Karpas-422 (cell line): ENCODE data around the gene URM1. TPM values are rescaled to one million over a fixed set of nuclear protein-coding genes. Genes with fewer than 3 reads are reported as not detected.
"Not testable (repeated sequence)": the region's sequence is repeated elsewhere in the genome, so short reads cannot be mapped to it uniquely, and the experiment has no call there.

Source experiments
- DNase-seq: peaks from one replicate; pipeline ENCODE4 v3.0.0-alpha.2; 2015
- H2AFZ ChIP-seq: fragments of 200-600 bp; sonication (generic); 2 replicates; pipeline ENCODE4 v1.6.1; 2014; ENCODE audit warnings: antibody characterized with exemption, low read length, mixed read lengths
- H3K27ac ChIP-seq: fragments of 200-600 bp; sonication (generic); 2 replicates; pipeline ENCODE4 v1.5.1; 2014; ENCODE audit warnings: mild to moderate bottlenecking, low read length, moderate library complexity
- H3K27me3 ChIP-seq: fragments of 200-600 bp; sonication (generic); 2 replicates; pipeline ENCODE4 v1.6.1; 2014; ENCODE audit warnings: low read length, mixed read lengths
- H3K36me3 ChIP-seq: fragments of 200-600 bp; sonication (generic); 2 replicates; pipeline ENCODE4 v1.6.1; 2014; ENCODE audit warnings: low read length, mixed read lengths; ENCODE audit not compliant: insufficient read depth
- H3K4me1 ChIP-seq: fragments of 200-600 bp; sonication (generic); 2 replicates; pipeline ENCODE4 v1.6.1; 2014; ENCODE audit warnings: mild to moderate bottlenecking, low read length, mixed read lengths
- H3K4me2 ChIP-seq: fragments of 200-600 bp; sonication (generic); 2 replicates; pipeline ENCODE4 v1.6.1; 2014; ENCODE audit warnings: low read length, low read depth, mild to moderate bottlenecking; ENCODE audit not compliant: poor library complexity, severe bottlenecking
- H3K4me3 ChIP-seq: fragments of 200-600 bp; sonication (generic); 2 replicates; pipeline ENCODE4 v1.5.1; 2014; ENCODE audit warnings: mild to moderate bottlenecking, antibody characterized with exemption, low read length, mixed read lengths
- H3K79me2 ChIP-seq: fragments of 200-600 bp; sonication (generic); 2 replicates; pipeline ENCODE4 v1.6.1; 2014; ENCODE audit warnings: mild to moderate bottlenecking, low read length, mixed read lengths
- H3K9ac ChIP-seq: fragments of 200-600 bp; sonication (generic); 2 replicates; pipeline ENCODE4 v1.6.0; 2014; ENCODE audit warnings: low read length
- H3K9me2 ChIP-seq: fragments of 200-600 bp; sonication (generic), shearing (Covaris generic); replicated peaks from 2 replicates; pipeline ENCODE4 v1.6.0; 2014; ENCODE audit warnings: mild to moderate bottlenecking, low read length, moderate library complexity; ENCODE audit not compliant: insufficient read depth
- H3K9me3 ChIP-seq: fragments of 300-700, 200-600 bp; sonication (generic); 2 replicates; pipeline ENCODE4 v1.6.1; 2014; ENCODE audit warnings: low read length, mixed read lengths
- H4K20me1 ChIP-seq: fragments of 200-600 bp; sonication (generic); 2 replicates; pipeline ENCODE4 v1.6.1; 2014; ENCODE audit warnings: mild to moderate bottlenecking, antibody characterized with exemption, low read length, low read depth; ENCODE audit not compliant: insufficient read depth
- total RNA-seq: library from RNA; depleted of rRNA; stranded (reverse); fragments of >200 nt; shearing (Covaris generic); gene quantifications from 2 replicates; pipeline ENCODE4 v1.2.3, GENCODE V29; 2014; ENCODE audit warnings: low replicate concordance

Gene URM1
- total RNA-seq, 1 experiment from 2014 or later: 22.7 TPM

GRCh38 chr9:128333451-128333869, 37.7 kb upstream of the URM1 start:
- H3K36me3 ChIP-seq: no peaks in the 10 kb centered on the region
- H3K4me2 ChIP-seq: peak overlapping the region; percentile 43
- no peaks in the 10 kb centered on the region for H3K9me3 ChIP-seq
- H2AFZ ChIP-seq: no peak overlapping the region
- no peaks in the 10 kb centered on the region for H3K79me2 ChIP-seq
- no peaks in the 10 kb centered on the region for H3K27me3 ChIP-seq
- H4K20me1 ChIP-seq: no peaks in the 10 kb centered on the region
- peak; percentile 58 for DNase-seq
- H3K9me2 ChIP-seq: no peaks in the 10 kb centered on the region
- no peak overlapping the region for H3K4me3 ChIP-seq
- peaks cover 20% of the 10 kb centered on the region for H3K4me1 ChIP-seq
- H3K27ac ChIP-seq: no peak overlapping the region; the same call in 1 of the 2 replicates
- no peak overlapping the region for H3K9ac ChIP-seq

GRCh38 chr9:128335161-128335560, 36.0 kb upstream of the URM1 start:
- no peak overlapping the region for H2AFZ ChIP-seq
- no peak overlapping the region for H3K4me2 ChIP-seq
- no peak overlapping the region for H3K9ac ChIP-seq
- H4K20me1 ChIP-seq: no peaks in the 10 kb centered on the region
- DNase-seq: no peak
- no peaks in the 10 kb centered on the region for H3K9me2 ChIP-seq
- H3K4me1 ChIP-seq: peaks cover 26% of the 10 kb centered on the region
- no peaks in the 10 kb centered on the region for H3K9me3 ChIP-seq
- H3K36me3 ChIP-seq: no peaks in the 10 kb centered on the region
- H3K27ac ChIP-seq: no peak overlapping the region
- no peaks in the 10 kb centered on the region for H3K79me2 ChIP-seq
- H3K4me3 ChIP-seq: no peak overlapping the region
- no peaks in the 10 kb centered on the region for H3K27me3 ChIP-seq

- H3K9me2 ChIP-seq: no peaks in the 10 kb centered on the region
- no peaks in the 10 kb centered on the region for H3K9me3 ChIP-seq
- H3K27me3 ChIP-seq: no peaks in the 10 kb centered on the region
- H3K4me2 ChIP-seq: no peak overlapping the region
- no peaks in the 10 kb centered on the region for H3K36me3 ChIP-seq
- H3K9ac ChIP-seq: no peak overlapping the region
- H3K4me1 ChIP-seq: peaks cover 28% of the 10 kb centered on the region
- no peak overlapping the region for H3K27ac ChIP-seq
- H4K20me1 ChIP-seq: no peaks in the 10 kb centered on the region
- no peak for DNase-seq
- H2AFZ ChIP-seq: no peak overlapping the region
- peaks cover 2% of the 10 kb centered on the region; the same call in 1 of the 2 replicates for H3K79me2 ChIP-seq
- H3K4me3 ChIP-seq: no peak overlapping the region
These were observed 35.3 kb upstream of the URM1 start for GRCh38 chr9:128335914-128336313.

- H3K79me2 ChIP-seq: peaks cover 6% of the 10 kb centered on the region
These were observed 33.2 kb upstream of the URM1 start for GRCh38 chr9:128337936-128338335.

GRCh38 chr9:128338852-128339614, 32.1 kb upstream of the URM1 start:
- not testable (repeated sequence) for H3K4me2 ChIP-seq, H3K27me3 ChIP-seq, H3K9ac ChIP-seq, H3K9me2 ChIP-seq, H2AFZ ChIP-seq, H3K79me2 ChIP-seq, DNase-seq, H3K36me3 ChIP-seq, H3K27ac ChIP-seq, H3K4me3 ChIP-seq, H4K20me1 ChIP-seq, H3K9me3 ChIP-seq
- peaks cover 15% of the 10 kb centered on the region for H3K4me1 ChIP-seq

More at GRCh38 chr9:128337936-128338335, 33.2 kb upstream of the URM1 start:
- Histone ChIP-seq H3K9me2 (no peaks in the 10 kb centered on the region), H3K9ac (no peak overlapping the region), H3K4me2 (no peak overlapping the region), H3K4me1 (peaks cover 24% of the 10 kb centered on the region), H4K20me1 (no peaks in the 10 kb centered on the region), H3K4me3 (no peak overlapping the region), H3K36me3 (peaks cover 3% of the 10 kb centered on the region; the same call in 1 of the 2 replicates), H2AFZ (no peak overlapping the region), H3K27ac (no peak overlapping the region), H3K9me3 (no peaks in the 10 kb centered on the region), H3K27me3 (no peaks in the 10 kb centered on the region)
- no peak for DNase-seq

- H3K4me1 ChIP-seq: peaks cover 15% of the 10 kb centered on the region
- peak within 1 kb of the TSS; percentile 26; the same call in 1 of the 2 replicates for H3K27ac ChIP-seq
- peaks cover 3% of the 10 kb centered on the region; the same call in 1 of the 2 replicates for H3K36me3 ChIP-seq
- H3K9ac ChIP-seq: peak within 1 kb of the TSS; percentile 88
- H3K9me2 ChIP-seq: no peaks in the 10 kb centered on the region
- no peaks in the 10 kb centered on the region for H4K20me1 ChIP-seq
- peak within 1 kb of the TSS; percentile 96 for H3K4me2 ChIP-seq
- H3K4me3 ChIP-seq: peak within 1 kb of the TSS; percentile 98
- peak within 1 kb of the TSS; percentile 95 for H2AFZ ChIP-seq
- H3K79me2 ChIP-seq: peaks cover 6% of the 10 kb centered on the region
- H3K27me3 ChIP-seq: no peaks in the 10 kb centered on the region
- peak; percentile 93 for DNase-seq
- H3K9me3 ChIP-seq: no peaks in the 10 kb centered on the region
These were observed 31.1 kb upstream of the URM1 start, which contains the start of gene SLC27A4 for GRCh38 chr9:128339761-128340690. Gene SLC27A4, plus strand, starts transcription at chr9:128340527. Its CDS starts 2,606 bp downstream, at chr9:128343133.

GRCh38 chr9:128340691-128341434, 30.3 kb upstream of the URM1 start:
- peak overlapping the region; percentile 95 for H2AFZ ChIP-seq
- H3K36me3 ChIP-seq: peaks cover 3% of the 10 kb centered on the region; the same call in 1 of the 2 replicates
- DNase-seq: no peak
- no peaks in the 10 kb centered on the region for H3K9me2 ChIP-seq
- peaks cover 6% of the 10 kb centered on the region for H3K79me2 ChIP-seq
- H3K9me3 ChIP-seq: no peaks in the 10 kb centered on the region
- no peaks in the 10 kb centered on the region for H4K20me1 ChIP-seq
- H3K4me3 ChIP-seq: peak overlapping the region; percentile 98
- H3K4me1 ChIP-seq: peaks cover 15% of the 10 kb centered on the region
- peak overlapping the region; percentile 26; the same call in 1 of the 2 replicates for H3K27ac ChIP-seq
- no peaks in the 10 kb centered on the region for H3K27me3 ChIP-seq
- H3K4me2 ChIP-seq: peak overlapping the region; percentile 96
- H3K9ac ChIP-seq: peak overlapping the region; percentile 88
